ENCODE results near the gene SELENOW. TPM values are rescaled to one million over a fixed set of nuclear protein-coding genes. Genes with fewer than 3 reads are reported as not detected.

The SELENOW gene
- total and polyA plus RNA-seq, 2 of the 8 experiments (the other 6 are each of a cell fraction or from before 2014, with no cell fraction given), result 371 to 588 TPM

- Histone ChIP-seq H3K27ac (ENCODE audit: low read depth, low read length) (no peak overlapping the region), H3K36me3 (ENCODE audit: control insufficient read depth in 2 of 4, insufficient read depth in 4 of 4, low read length in 3 of 4) (no peaks in the 10 kb centered on the region), H4K91ac (replicated peaks; ENCODE audit: insufficient read length, low read length) (no peak overlapping the region), H3K4me1 (replicated peaks in 1 of 4; ENCODE audit: control insufficient read depth in 3 of 4, insufficient read depth in 4 of 4, low read length in 3 of 4) (peaks cover 0 to 4% (median 0%) of the 10 kb centered on the region in 4 experiments; a peak in 2 of 7 replicates), H3K27me3 (replicated peaks in 1 of 4; ENCODE audit: control insufficient read depth in 3 of 4, extremely low read depth in 1 of 4, insufficient read depth in 3 of 4, low read length in 3 of 4) (no peaks in the 10 kb centered on the region), H2BK15ac (ENCODE audit: low read length) (no peak overlapping the region), H3K9me3 (ENCODE audit: insufficient read depth in 2 of 2, low read depth in 1 of 2, low read length in 1 of 2) (no peaks in the 10 kb centered on the region), H2AFZ (ENCODE audit: low read length) (no peak overlapping the region), H3K23me2 (ENCODE audit: low read depth, low read length) (no peaks in the 10 kb centered on the region; the same call in 1 of the 2 replicates), H4K5ac (ENCODE audit: insufficient read length, low read depth, low read length) (no peak overlapping the region), H3K79me1 (ENCODE audit: low read depth, low read length) (no peaks in the 10 kb centered on the region), H3K18ac (ENCODE audit: extremely low read depth, low read length) (no peak overlapping the region), H2BK5ac (ENCODE audit: low read depth, low read length) (no peak overlapping the region), H3K4me3 (ENCODE audit: extremely low read depth in 1 of 4, insufficient read depth in 2 of 4, low read depth in 3 of 4, low read length in 4 of 4) (no peak overlapping the region), H3K4ac (replicated peaks; ENCODE audit: insufficient read length, low read depth, low read length) (no peak overlapping the region), H2AK5ac (ENCODE audit: low read depth, low read length) (no peak overlapping the region), H4K20me1 (replicated peaks in 1 of 2; ENCODE audit: control insufficient read depth in 1 of 2, insufficient read depth in 2 of 2, low read length in 2 of 2) (no peaks in the 10 kb centered on the region), H3K79me2 (ENCODE audit: control insufficient read depth in 1 of 2, insufficient read depth in 2 of 2, low read length in 2 of 2) (no peaks in the 10 kb centered on the region), H3K23ac (ENCODE audit: insufficient read length) (no peak overlapping the region), H3K14ac (ENCODE audit: insufficient read length) (no peak overlapping the region), H2BK120ac (replicated peaks; ENCODE audit: low read depth, low read length) (no peak overlapping the region), H3K56ac (replicated peaks; ENCODE audit: insufficient read length, low read depth, low read length) (no peak overlapping the region), H3K9ac (replicated peaks in 1 of 4; ENCODE audit: extremely low read depth in 1 of 4, low read depth in 3 of 4, low read length in 3 of 4) (no peak overlapping the region), H2BK20ac (ENCODE audit: low read length) (no peak overlapping the region), H3K4me2 (ENCODE audit: insufficient read depth in 1 of 2, low read depth in 2 of 2, low read length in 2 of 2) (no peak overlapping the region), H2BK12ac (ENCODE audit: low read depth, low read length) (no peak overlapping the region), H4K8ac (ENCODE audit: extremely low read depth, insufficient read depth, low read length) (no peak overlapping the region)
- POLR2A ChIA-PET (ENCODE audit: partially characterized antibody), result no interaction called here
- 100% methylated on average over 3 of the region's 4 CpGs; no CpG with 5 or more reads in 1 of the 2 experiments for WGBS, 2 experiments (ENCODE audit: extremely low coverage in 1 of 2, insufficient coverage in 1 of 2, insufficient read length in 1 of 2, insufficient replicate concordance in 2 of 2, low coverage in 1 of 2, low lambda C conversion rate in 2 of 2, missing lambda C conversion rate in 1 of 2)
- DNase-seq (ENCODE audit: low read depth in 1 of 2, low spot score in 2 of 2) (no peak), FAIRE-seq (no peak)
- CTCF ChIA-PET (ENCODE audit: partially characterized antibody), result no interaction called here
- TF ChIP-seq, protein P1, sequence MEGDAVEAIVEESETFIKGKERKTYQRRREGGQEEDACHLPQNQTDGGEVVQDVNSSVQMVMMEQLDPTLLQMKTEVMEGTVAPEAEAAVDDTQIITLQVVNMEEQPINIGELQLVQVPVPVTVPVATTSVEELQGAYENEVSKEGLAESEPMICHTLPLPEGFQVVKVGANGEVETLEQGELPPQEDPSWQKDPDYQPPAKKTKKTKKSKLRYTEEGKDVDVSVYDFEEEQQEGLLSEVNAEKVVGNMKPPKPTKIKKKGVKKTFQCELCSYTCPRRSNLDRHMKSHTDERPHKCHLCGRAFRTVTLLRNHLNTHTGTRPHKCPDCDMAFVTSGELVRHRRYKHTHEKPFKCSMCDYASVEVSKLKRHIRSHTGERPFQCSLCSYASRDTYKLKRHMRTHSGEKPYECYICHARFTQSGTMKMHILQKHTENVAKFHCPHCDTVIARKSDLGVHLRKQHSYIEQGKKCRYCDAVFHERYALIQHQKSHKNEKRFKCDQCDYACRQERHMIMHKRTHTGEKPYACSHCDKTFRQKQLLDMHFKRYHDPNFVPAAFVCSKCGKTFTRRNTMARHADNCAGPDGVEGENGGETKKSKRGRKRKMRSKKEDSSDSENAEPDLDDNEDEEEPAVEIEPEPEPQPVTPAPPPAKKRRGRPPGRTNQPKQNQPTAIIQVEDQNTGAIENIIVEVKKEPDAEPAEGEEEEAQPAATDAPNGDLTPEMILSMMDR (IDR thresholded peaks at IDR 0.05; ENCODE audit: control extremely low read depth in 1 of 3, insufficient read depth in 1 of 3, low read depth in 1 of 3, low read length in 3 of 3), result peak in 2 of 3 experiments; percentile 16 to 17; a peak in 2 of 4 replicates
- TF ChIP-seq BCL11A (IDR thresholded peaks at IDR 0.05; ENCODE audit: low read depth in 2 of 2, low read length in 2 of 2) (no peak), CHD2 (IDR thresholded peaks at IDR 0.05; ENCODE audit: low read length) (no peak), RFX5 (IDR thresholded peaks at IDR 0.05; ENCODE audit: borderline replicate concordance, low read depth, low read length) (no peak), KDM1A (IDR thresholded peaks at IDR 0.05; ENCODE audit: borderline replicate concordance, low read length) (no peak), RAD21 (IDR thresholded peaks at IDR 0.05 in 1 of 2, conservative IDR thresholded peaks at IDR 0.05 in 1 of 2; ENCODE audit: low read depth in 2 of 2, low read length in 2 of 2) (peak; percentile 21 to 28; a peak in 1 of 4 replicates)
These were observed 54.2 kb downstream of the SELENOW start for GRCh38 chr19:47832723-47833122.

All from H1 (cell line).